Measurements from ENCODE around the gene SPATA1. TPM values are rescaled to one million over a fixed set of nuclear protein-coding genes. Genes with fewer than 3 reads are reported as not detected.

SPATA1 gene
- total RNA-seq, 1 donor from 2014 or later, result 1.9 TPM

GRCh38 chr1:84598846-84599741, 92.9 kb downstream of the SPATA1 start:
- no peak for DNase-seq (ENCODE audit: low spot score, unreplicated experiment)
- Mint-ChIP-seq H3K27ac (peak overlapping the region; percentile 67), H3K9me3 (ENCODE audit: low read depth) (peaks cover 16% of the 10 kb centered on the region), H3K27me3 (no peaks in the 10 kb centered on the region), H3K36me3 (ENCODE audit: insufficient read depth) (peaks cover 3% of the 10 kb centered on the region), H3K4me1 (ENCODE audit: low read depth) (peaks cover 36% of the 10 kb centered on the region), H3K4me3 (ENCODE audit: low read depth) (no peak overlapping the region)
- TF ChIP-seq, protein P1, sequence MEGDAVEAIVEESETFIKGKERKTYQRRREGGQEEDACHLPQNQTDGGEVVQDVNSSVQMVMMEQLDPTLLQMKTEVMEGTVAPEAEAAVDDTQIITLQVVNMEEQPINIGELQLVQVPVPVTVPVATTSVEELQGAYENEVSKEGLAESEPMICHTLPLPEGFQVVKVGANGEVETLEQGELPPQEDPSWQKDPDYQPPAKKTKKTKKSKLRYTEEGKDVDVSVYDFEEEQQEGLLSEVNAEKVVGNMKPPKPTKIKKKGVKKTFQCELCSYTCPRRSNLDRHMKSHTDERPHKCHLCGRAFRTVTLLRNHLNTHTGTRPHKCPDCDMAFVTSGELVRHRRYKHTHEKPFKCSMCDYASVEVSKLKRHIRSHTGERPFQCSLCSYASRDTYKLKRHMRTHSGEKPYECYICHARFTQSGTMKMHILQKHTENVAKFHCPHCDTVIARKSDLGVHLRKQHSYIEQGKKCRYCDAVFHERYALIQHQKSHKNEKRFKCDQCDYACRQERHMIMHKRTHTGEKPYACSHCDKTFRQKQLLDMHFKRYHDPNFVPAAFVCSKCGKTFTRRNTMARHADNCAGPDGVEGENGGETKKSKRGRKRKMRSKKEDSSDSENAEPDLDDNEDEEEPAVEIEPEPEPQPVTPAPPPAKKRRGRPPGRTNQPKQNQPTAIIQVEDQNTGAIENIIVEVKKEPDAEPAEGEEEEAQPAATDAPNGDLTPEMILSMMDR (IDR thresholded peaks at IDR 0.05; ENCODE audit: unreplicated experiment), result no peak

DNA sequence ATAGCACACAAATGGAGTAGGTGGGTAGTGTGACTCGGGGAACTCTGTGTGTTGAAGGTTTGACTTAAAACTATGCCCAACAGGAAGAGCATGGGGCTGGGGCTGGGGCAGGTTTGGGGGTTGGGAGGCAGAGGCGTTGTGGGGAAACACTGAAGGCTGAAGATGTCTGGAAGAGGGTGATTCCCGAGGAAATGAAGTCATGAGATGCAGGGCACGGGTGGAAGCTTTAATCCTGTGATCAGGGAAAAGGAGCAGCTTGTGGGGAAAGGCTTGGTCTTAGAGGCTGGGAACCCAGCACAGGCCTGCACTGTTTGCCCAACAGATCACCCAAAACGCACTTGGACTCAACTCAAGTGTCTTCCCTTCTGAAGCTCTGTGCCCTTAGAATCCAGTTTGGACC, 94.6 kb downstream of the SPATA1 start:
- H3K9me3 Mint-ChIP-seq (ENCODE audit: low read depth), result peaks cover 28% of the 10 kb centered on the region
- peaks cover 12% of the 10 kb centered on the region for H3K36me3 Mint-ChIP-seq (ENCODE audit: insufficient read depth)
- TF ChIP-seq, protein P1 (IDR thresholded peaks at IDR 0.05; ENCODE audit: unreplicated experiment), result no peak
- H3K4me3 Mint-ChIP-seq (ENCODE audit: low read depth), result no peak overlapping the region
- peaks cover 36% of the 10 kb centered on the region for H3K4me1 Mint-ChIP-seq (ENCODE audit: low read depth)
- no peaks in the 10 kb centered on the region for H3K27me3 Mint-ChIP-seq
- no peak for DNase-seq (ENCODE audit: low spot score, unreplicated experiment)
- H3K27ac Mint-ChIP-seq, result no peak overlapping the region

- no peak for DNase-seq (ENCODE audit: low spot score, unreplicated experiment)
- Mint-ChIP-seq H3K27ac (peak overlapping the region; percentile 18), H3K4me3 (ENCODE audit: low read depth) (no peak overlapping the region), H3K4me1 (ENCODE audit: low read depth) (peaks cover 20% of the 10 kb centered on the region), H3K36me3 (ENCODE audit: insufficient read depth) (peaks cover 20% of the 10 kb centered on the region), H3K9me3 (ENCODE audit: low read depth) (peaks cover 38% of the 10 kb centered on the region), H3K27me3 (no peaks in the 10 kb centered on the region)
- TF ChIP-seq, protein P1 (IDR thresholded peaks at IDR 0.05; ENCODE audit: unreplicated experiment), result no peak
These were observed 97.0 kb downstream of the SPATA1 start for GRCh38 chr1:84603223-84603622.

- H3K27me3 Mint-ChIP-seq, result no peaks in the 10 kb centered on the region
- peak overlapping the region; percentile 63 for H3K27ac Mint-ChIP-seq
- no peak overlapping the region for H3K4me3 Mint-ChIP-seq (ENCODE audit: low read depth)
- peaks cover 12% of the 10 kb centered on the region for H3K4me1 Mint-ChIP-seq (ENCODE audit: low read depth)
- DNase-seq (ENCODE audit: low spot score, unreplicated experiment), result no peak
- peaks cover 20% of the 10 kb centered on the region for H3K36me3 Mint-ChIP-seq (ENCODE audit: insufficient read depth)
- TF ChIP-seq, protein P1 (IDR thresholded peaks at IDR 0.05; ENCODE audit: unreplicated experiment), result no peak
- peaks cover 38% of the 10 kb centered on the region for H3K9me3 Mint-ChIP-seq (ENCODE audit: low read depth)
These were observed 98.0 kb downstream of the SPATA1 start for GRCh38 chr1:84603941-84604830.

GRCh38 chr1:84605157-84605556, 99.0 kb downstream of the SPATA1 start:
- Mint-ChIP-seq H3K27me3 (no peaks in the 10 kb centered on the region), H3K36me3 (ENCODE audit: insufficient read depth) (peaks cover 20% of the 10 kb centered on the region), H3K27ac (no peak overlapping the region), H3K4me1 (ENCODE audit: low read depth) (peaks cover 5% of the 10 kb centered on the region), H3K4me3 (ENCODE audit: low read depth) (no peak overlapping the region), H3K9me3 (ENCODE audit: low read depth) (peaks cover 38% of the 10 kb centered on the region)
- TF ChIP-seq, protein P1 (IDR thresholded peaks at IDR 0.05; ENCODE audit: unreplicated experiment), result no peak
- no peak for DNase-seq (ENCODE audit: low spot score, unreplicated experiment)
